ENCODE results near the gene UGT2B7. TPM values are rescaled to one million over a fixed set of nuclear protein-coding genes. Genes with fewer than 3 reads are reported as not detected.
"Not testable (repeated sequence)": the region's sequence is repeated elsewhere in the genome, so short reads cannot be mapped to it uniquely, and the experiment has no call there.

Gene UGT2B7
- total and polyA plus RNA-seq, 2 donors (not counting 1 experiment from before 2014, with no cell fraction given) = not detected

DNA sequence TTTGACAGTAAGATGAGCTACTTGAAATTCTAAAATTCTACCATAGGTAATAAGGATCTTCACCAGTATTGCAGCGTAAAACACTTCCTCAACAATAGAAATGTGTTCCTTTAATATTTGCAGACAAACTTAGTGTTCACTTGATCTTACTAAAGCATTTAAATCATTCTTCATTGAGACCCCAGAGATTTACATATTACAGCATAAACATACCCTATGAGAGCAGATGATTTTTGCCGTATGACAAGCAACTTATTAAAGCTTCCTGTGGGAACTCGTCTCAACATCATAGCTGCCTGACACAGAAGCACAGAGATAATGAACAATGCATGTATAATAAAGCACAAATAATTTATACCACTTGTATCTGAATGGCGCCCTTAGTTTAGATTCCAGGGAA lies 3.6 kb downstream of the UGT2B7 start:
- Histone ChIP-seq H2AFZ (ENCODE audit: low read length) (no peak overlapping the region), H3K27ac (ENCODE audit: insufficient read depth, low read length) (no peak overlapping the region), H3K79me2 (ENCODE audit: control insufficient read depth, insufficient read depth, low read length) (no peaks in the 10 kb centered on the region), H3K36me3 (ENCODE audit: control insufficient read depth, insufficient read depth, low read length) (no peaks in the 10 kb centered on the region), H3K4me1 (ENCODE audit: control insufficient read depth, extremely low read depth, insufficient read depth, low read length) (no peaks in the 10 kb centered on the region), H3K9ac (ENCODE audit: insufficient read depth, low read length) (no peak overlapping the region), H4K20me1 (ENCODE audit: control insufficient read depth, extremely low read depth, insufficient read depth, low read length) (no peaks in the 10 kb centered on the region), H3K27me3 (ENCODE audit: control insufficient read depth, insufficient read depth, low read length) (no peaks in the 10 kb centered on the region), H3K9me3 (ENCODE audit: control insufficient read depth, insufficient read depth, low read depth, low read length) (no peaks in the 10 kb centered on the region), H3K4me3 (replicated peaks in 1 of 4; ENCODE audit: control extremely low read depth in 1 of 4, insufficient read depth in 1 of 4, low read depth in 3 of 4, low read length in 4 of 4) (no peak overlapping the region), H3K4me2 (ENCODE audit: extremely low read depth, insufficient read depth, low read length) (no peak overlapping the region)
- no peak for DNase-seq (ENCODE audit: low read depth in 2 of 2)
- TF ChIP-seq, protein P1, sequence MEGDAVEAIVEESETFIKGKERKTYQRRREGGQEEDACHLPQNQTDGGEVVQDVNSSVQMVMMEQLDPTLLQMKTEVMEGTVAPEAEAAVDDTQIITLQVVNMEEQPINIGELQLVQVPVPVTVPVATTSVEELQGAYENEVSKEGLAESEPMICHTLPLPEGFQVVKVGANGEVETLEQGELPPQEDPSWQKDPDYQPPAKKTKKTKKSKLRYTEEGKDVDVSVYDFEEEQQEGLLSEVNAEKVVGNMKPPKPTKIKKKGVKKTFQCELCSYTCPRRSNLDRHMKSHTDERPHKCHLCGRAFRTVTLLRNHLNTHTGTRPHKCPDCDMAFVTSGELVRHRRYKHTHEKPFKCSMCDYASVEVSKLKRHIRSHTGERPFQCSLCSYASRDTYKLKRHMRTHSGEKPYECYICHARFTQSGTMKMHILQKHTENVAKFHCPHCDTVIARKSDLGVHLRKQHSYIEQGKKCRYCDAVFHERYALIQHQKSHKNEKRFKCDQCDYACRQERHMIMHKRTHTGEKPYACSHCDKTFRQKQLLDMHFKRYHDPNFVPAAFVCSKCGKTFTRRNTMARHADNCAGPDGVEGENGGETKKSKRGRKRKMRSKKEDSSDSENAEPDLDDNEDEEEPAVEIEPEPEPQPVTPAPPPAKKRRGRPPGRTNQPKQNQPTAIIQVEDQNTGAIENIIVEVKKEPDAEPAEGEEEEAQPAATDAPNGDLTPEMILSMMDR (conservative IDR thresholded peaks at IDR 0.05 in 1 of 2, IDR thresholded peaks at IDR 0.05 in 1 of 2; ENCODE audit: low read depth in 1 of 2, low read length in 2 of 2) = no peak
- TF ChIP-seq EZH2 (IDR thresholded peaks at IDR 0.05; ENCODE audit: low read length, missing control alignments) = no peak

DNA sequence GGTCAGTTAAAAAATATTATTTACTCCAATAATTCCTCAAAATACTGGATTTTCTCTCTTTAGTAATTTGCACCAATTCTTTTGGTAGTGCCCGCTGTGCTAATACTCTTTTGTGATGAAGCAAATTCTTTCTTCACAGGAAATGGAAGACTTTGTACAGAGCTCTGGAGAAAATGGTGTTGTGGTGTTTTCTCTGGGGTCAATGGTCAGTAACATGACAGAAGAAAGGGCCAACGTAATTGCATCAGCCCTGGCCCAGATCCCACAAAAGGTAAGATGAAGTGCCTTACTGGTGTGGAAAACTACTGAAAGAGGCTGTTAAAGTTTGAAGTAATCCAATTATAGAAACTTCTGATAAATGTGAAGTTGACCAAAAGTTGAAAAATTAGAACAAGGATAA lies 6.4 kb downstream of the UGT2B7 start:
- H3K9ac ChIP-seq (ENCODE audit: insufficient read depth, low read length); H2AFZ ChIP-seq (ENCODE audit: low read length); DNase-seq (ENCODE audit: low read depth in 2 of 2); H3K79me2 ChIP-seq (ENCODE audit: control insufficient read depth, insufficient read depth, low read length); H3K4me2 ChIP-seq (ENCODE audit: extremely low read depth, insufficient read depth, low read length); H3K27me3 ChIP-seq (ENCODE audit: control insufficient read depth, insufficient read depth, low read length); H3K27ac ChIP-seq (ENCODE audit: insufficient read depth, low read length); H4K20me1 ChIP-seq (ENCODE audit: control insufficient read depth, extremely low read depth, insufficient read depth, low read length); H3K9me3 ChIP-seq (ENCODE audit: control insufficient read depth, insufficient read depth, low read depth, low read length); H3K36me3 ChIP-seq (ENCODE audit: control insufficient read depth, insufficient read depth, low read length); H3K4me1 ChIP-seq (ENCODE audit: control insufficient read depth, extremely low read depth, insufficient read depth, low read length); H3K4me3 ChIP-seq (replicated peaks in 1 of 4; ENCODE audit: control extremely low read depth in 1 of 4, insufficient read depth in 1 of 4, low read depth in 3 of 4, low read length in 4 of 4): not testable (repeated sequence)

DNA sequence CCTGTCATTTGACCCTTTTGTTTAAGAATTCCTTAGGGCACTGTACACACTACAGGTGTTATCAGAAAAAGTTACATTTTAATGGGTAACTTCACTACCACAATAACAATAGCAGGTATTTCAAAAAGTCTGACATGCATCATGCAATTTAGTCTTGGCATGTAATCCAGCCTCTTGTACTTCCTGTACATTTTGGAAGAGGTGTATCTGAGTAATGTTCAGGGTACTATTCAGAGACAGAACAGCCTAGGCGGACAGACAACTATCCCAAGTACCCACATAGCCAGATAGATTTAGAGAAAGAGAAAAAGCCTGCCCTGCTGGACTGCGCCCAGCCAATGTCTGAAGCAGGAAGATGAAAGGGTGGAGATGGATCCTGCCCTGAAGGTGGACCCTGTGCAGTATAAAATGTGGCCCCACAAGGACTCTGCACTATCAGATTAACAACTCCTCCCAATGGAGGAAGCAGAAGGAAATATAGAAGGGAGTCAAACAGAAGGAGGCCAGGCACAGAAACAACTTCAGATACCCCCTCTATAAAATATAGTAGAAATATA lies 8.5 kb downstream of the UGT2B7 start:
- Histone ChIP-seq H3K79me2 (ENCODE audit: control insufficient read depth, insufficient read depth, low read length) (no peaks in the 10 kb centered on the region), H3K4me3 (replicated peaks in 1 of 4; ENCODE audit: control extremely low read depth in 1 of 4, insufficient read depth in 1 of 4, low read depth in 3 of 4, low read length in 4 of 4) (no peak overlapping the region), H3K9me3 (ENCODE audit: control insufficient read depth, insufficient read depth, low read depth, low read length) (no peaks in the 10 kb centered on the region), H2AFZ (ENCODE audit: low read length) (no peak overlapping the region), H3K27ac (ENCODE audit: insufficient read depth, low read length) (no peak overlapping the region), H3K4me1 (ENCODE audit: control insufficient read depth, extremely low read depth, insufficient read depth, low read length) (no peaks in the 10 kb centered on the region), H4K20me1 (ENCODE audit: control insufficient read depth, extremely low read depth, insufficient read depth, low read length) (no peaks in the 10 kb centered on the region), H3K9ac (ENCODE audit: insufficient read depth, low read length) (no peak overlapping the region), H3K36me3 (ENCODE audit: control insufficient read depth, insufficient read depth, low read length) (no peaks in the 10 kb centered on the region), H3K4me2 (ENCODE audit: extremely low read depth, insufficient read depth, low read length) (no peak overlapping the region), H3K27me3 (ENCODE audit: control insufficient read depth, insufficient read depth, low read length) (no peaks in the 10 kb centered on the region)
- TF ChIP-seq, protein P1 (conservative IDR thresholded peaks at IDR 0.05 in 1 of 2, IDR thresholded peaks at IDR 0.05 in 1 of 2; ENCODE audit: low read depth in 1 of 2, low read length in 2 of 2) = no peak
- no peak for TF ChIP-seq EZH2 (IDR thresholded peaks at IDR 0.05; ENCODE audit: low read length, missing control alignments)
- DNase-seq (ENCODE audit: low read depth in 2 of 2) = no peak

DNA sequence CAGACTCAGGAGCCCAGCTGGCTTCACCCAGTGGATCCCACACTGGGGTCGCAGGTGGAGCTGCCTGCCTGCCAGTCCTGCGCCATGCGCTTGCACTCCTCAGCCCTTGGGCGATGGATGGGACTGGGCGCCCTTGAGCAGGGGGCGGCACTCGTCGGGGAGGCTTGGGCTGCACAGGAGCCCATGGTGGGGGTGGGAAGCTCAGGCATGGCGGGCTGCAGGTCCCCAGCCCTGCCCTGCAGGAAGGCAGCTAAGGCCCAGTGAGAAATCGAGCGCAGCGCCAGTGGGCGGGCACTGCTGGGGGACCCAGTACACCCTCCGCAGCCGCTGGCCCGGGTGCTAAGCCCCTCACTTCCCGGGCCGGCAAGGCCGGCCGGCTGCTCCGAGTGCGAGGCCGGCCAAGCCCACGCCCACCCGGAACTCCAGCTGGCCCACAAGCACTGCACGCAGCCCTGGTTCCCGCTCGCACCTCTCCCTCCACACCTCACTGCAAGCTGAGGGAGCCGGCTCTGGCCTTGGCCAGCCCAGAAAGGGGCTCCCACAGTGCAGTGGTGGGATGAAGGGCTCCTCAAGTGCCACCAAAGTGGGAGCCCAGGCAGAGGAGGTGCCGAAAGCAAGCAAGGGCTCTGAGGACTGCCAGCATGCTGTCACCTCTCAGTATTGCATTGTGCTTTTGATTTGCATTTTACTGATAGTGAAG lies 19.0 kb downstream of the UGT2B7 start:
- not testable (repeated sequence) for H4K20me1 ChIP-seq (ENCODE audit: control insufficient read depth, extremely low read depth, insufficient read depth, low read length); H3K4me1 ChIP-seq (ENCODE audit: control insufficient read depth, extremely low read depth, insufficient read depth, low read length); H3K27me3 ChIP-seq (ENCODE audit: control insufficient read depth, insufficient read depth, low read length); H3K4me3 ChIP-seq (replicated peaks in 1 of 4; ENCODE audit: control extremely low read depth in 1 of 4, insufficient read depth in 1 of 4, low read depth in 3 of 4, low read length in 4 of 4); DNase-seq (ENCODE audit: low read depth in 2 of 2); H3K79me2 ChIP-seq (ENCODE audit: control insufficient read depth, insufficient read depth, low read length); H3K36me3 ChIP-seq (ENCODE audit: control insufficient read depth, insufficient read depth, low read length); H2AFZ ChIP-seq (ENCODE audit: low read length); H3K27ac ChIP-seq (ENCODE audit: insufficient read depth, low read length); H3K9ac ChIP-seq (ENCODE audit: insufficient read depth, low read length); H3K4me2 ChIP-seq (ENCODE audit: extremely low read depth, insufficient read depth, low read length); H3K9me3 ChIP-seq (ENCODE audit: control insufficient read depth, insufficient read depth, low read depth, low read length)

Data from fibroblast of lung (primary cell).